A673 (cell line): ENCODE results near the gene LRRK1. TPM values are rescaled to one million over a fixed set of nuclear protein-coding genes. Genes with fewer than 3 reads are reported as not detected.

Source experiments
- BruUV-seq: library from RNA; stranded (reverse); fragments of 400-500 nt; replicated peaks from 2 replicates; lab custom pipeline; 2021; lab: Mats Ljungman, UMichigan
- CTCF ChIA-PET: fragments of 300-600 bp; sonication (Branson Sonifier 250); formaldehyde crosslinking; loops from one replicate; lab custom pipeline; 2022; ENCODE audit warnings: antibody characterized with exemption; lab: Charles Lee
- POLR2A ChIA-PET: fragments of 300-600 bp; sonication (Branson Sonifier 250); formaldehyde crosslinking; loops from one replicate; lab custom pipeline; 2022; ENCODE audit warnings: antibody characterized with exemption; ENCODE audit not compliant: low non-redundant PET; lab: Charles Lee
- DNase-seq: peaks from one replicate; pipeline ENCODE4 v3.0.0-alpha.2; 2015; ENCODE audit warnings: low spot score
- H3K27ac ChIP-seq: fragments of 200-600 bp; sonication (generic); 2 replicates; pipeline ENCODE4 v1.5.1; 2016; ENCODE audit warnings: mixed run types, low read depth, mild to moderate bottlenecking, mixed read lengths, antibody characterized with exemption, low read length; ENCODE audit not compliant: poor library complexity, severe bottlenecking
- H3K27me3 ChIP-seq: fragments of 200-600 bp; sonication (generic); replicated peaks from 2 replicates; pipeline ENCODE4 v1.6.1; 2017; ENCODE audit warnings: mixed run types, low read depth, mild to moderate bottlenecking, mixed read lengths, antibody characterized with exemption, low read length; ENCODE audit not compliant: insufficient read depth, poor library complexity
- H3K36me3 ChIP-seq: fragments of 200-600 bp; sonication (generic); 2 replicates; pipeline ENCODE4 v1.6.1; 2016; ENCODE audit warnings: mixed run types, mild to moderate bottlenecking, mixed read lengths, antibody characterized with exemption, low read length; ENCODE audit not compliant: insufficient read depth, poor library complexity, severe bottlenecking
- H3K4me1 ChIP-seq: fragments of 200-600 bp; sonication (generic); 2 replicates; pipeline ENCODE4 v1.6.1; 2017; ENCODE audit warnings: mixed run types, mild to moderate bottlenecking, mixed read lengths, antibody characterized with exemption, low read length; ENCODE audit not compliant: insufficient read depth, poor library complexity, severe bottlenecking
- H3K4me3 ChIP-seq: fragments of 200-600 bp; sonication (generic); 2 replicates; pipeline ENCODE4 v1.5.1; 2016; ENCODE audit warnings: low read depth, mixed run types, mild to moderate bottlenecking, mixed read lengths, low read length; ENCODE audit not compliant: poor library complexity, severe bottlenecking
- H3K9me3 ChIP-seq: fragments of 200-600 bp; sonication (generic); 2 replicates; pipeline ENCODE4 v1.6.1; 2016; ENCODE audit warnings: mixed run types, low read depth, mild to moderate bottlenecking, mixed read lengths, antibody characterized with exemption, low read length; ENCODE audit not compliant: poor library complexity, severe bottlenecking
- CTCF ChIP-seq: fragments of 300-800, 200-600 bp; sonication (generic); conservative IDR thresholded peaks from 2 replicates; pipeline ENCODE4 v1.5.1; 2017; ENCODE audit warnings: low read depth, mild to moderate bottlenecking, antibody characterized with exemption, low read length, moderate library complexity, mixed read lengths
- EZH2 ChIP-seq: fragments of 200-600 bp; sonication (generic); IDR thresholded peaks from 2 replicates; pipeline ENCODE4 v1.6.1; 2017; ENCODE audit warnings: borderline replicate concordance, low read depth, mild to moderate bottlenecking, mixed read lengths, antibody characterized with exemption, low read length; ENCODE audit not compliant: poor library complexity, severe bottlenecking
- intact Hi-C: fragments of 100-400 bp; cut with micrococcal nuclease; formaldehyde crosslinking; loops from one replicate; pipeline ENCODE4 v1.10.0; 2022; ENCODE audit not compliant: unreplicated experiment
- total RNA-seq: library from RNA; stranded (reverse); gene quantifications from 2 replicates; pipeline ENCODE4 v1.2.3, GENCODE V29; 2021

The LRRK1 gene
- total RNA-seq, 1 experiment from 2014 or later, result 7.7 TPM

GRCh38 chr15:100909989-100910955 lies 8.9 kb upstream of the LRRK1 start:
- DNase-seq, result no peak
- H3K27me3 ChIP-seq, result no peaks in the 10 kb centered on the region
- no peak for TF ChIP-seq EZH2
- TF ChIP-seq CTCF, result peak; percentile 48
- no peak overlapping the region for H3K27ac ChIP-seq
- BruUV-seq, result no TSS peak
- ChIA-PET CTCF (interaction anchor here (0.6 kb wide), 1 partner anchor 15 kb away, joined by 3 read pairs; no protein-coding TSS in a partner anchor), POLR2A (no interaction called here)
- no peaks in the 10 kb centered on the region for H3K36me3 ChIP-seq
- H3K9me3 ChIP-seq, result peaks cover 4% of the 10 kb centered on the region
- no peak overlapping the region for H3K4me3 ChIP-seq
- no peaks in the 10 kb centered on the region for H3K4me1 ChIP-seq
- intact Hi-C loops, result loop anchor here (10.0 kb wide), 1 partner anchor 345 kb away; the partner anchor contains the start of gene CHSY1

GRCh38 chr15:100911086-100911485 lies 8.1 kb upstream of the LRRK1 start:
- Histone ChIP-seq H3K36me3 (no peaks in the 10 kb centered on the region), H3K27ac (no peak overlapping the region), H3K9me3 (peaks cover 4% of the 10 kb centered on the region), H3K4me3 (no peak overlapping the region), H3K27me3 (no peaks in the 10 kb centered on the region), H3K4me1 (no peaks in the 10 kb centered on the region)
- ChIA-PET CTCF (no interaction called here), POLR2A (no interaction called here)
- TF ChIP-seq CTCF (no peak), EZH2 (no peak)
- BruUV-seq, result no TSS peak
- intact Hi-C loops, result loop anchor here (10.0 kb wide), 1 partner anchor 344 kb away; the partner anchor contains the start of gene CHSY1
- DNase-seq, result no peak

- TF ChIP-seq CTCF (no peak), EZH2 (no peak)
- ChIA-PET CTCF (no interaction called here), POLR2A (no interaction called here)
- H3K9me3 ChIP-seq, result peaks cover 4% of the 10 kb centered on the region
- H3K4me3 ChIP-seq, result no peak overlapping the region
- DNase-seq, result no peak
- no peak overlapping the region for H3K27ac ChIP-seq
- intact Hi-C loops, result loop anchor here (10.0 kb wide), 1 partner anchor 341 kb away; the partner anchor contains the start of gene CHSY1
- BruUV-seq, result no TSS peak
- no peaks in the 10 kb centered on the region for H3K36me3 ChIP-seq
- H3K4me1 ChIP-seq, result no peaks in the 10 kb centered on the region
- peaks cover 10% of the 10 kb centered on the region for H3K27me3 ChIP-seq
Measured at GRCh38 chr15:100913961-100914360, 5.2 kb upstream of the LRRK1 start.
